H1 (cell line): Measurements from ENCODE around the gene LITAF. TPM values are rescaled to one million over a fixed set of nuclear protein-coding genes. Genes with fewer than 3 reads are reported as not detected.

Experiments used
- ATF3 ChIP-seq: IDR thresholded peaks from 2 replicates; pipeline ENCODE4 v1.6.1; 2011; ENCODE audit warnings: low read depth, mild to moderate bottlenecking, low read length; ENCODE audit not compliant: insufficient read depth
- BACH1 ChIP-seq: IDR thresholded peaks from 2 replicates; pipeline ENCODE4 v1.6.1; 2012; ENCODE audit warnings: low read length, improper control_type of control experiment
- CBX5 ChIP-seq: fragments of 300-800, 300-1000 bp; sonication (generic); IDR thresholded peaks from 2 replicates; pipeline ENCODE4 v1.7.1; 2016; ENCODE audit warnings: antibody characterized with exemption, low read length, low read depth
- CREB1 ChIP-seq: IDR thresholded peaks from 2 replicates; pipeline ENCODE4 v1.6.1; 2012; ENCODE audit warnings: inconsistent platforms
- KDM5A ChIP-seq: fragments of 200-600 bp; IDR thresholded peaks from 2 replicates; pipeline ENCODE4 v1.7.1; 2012; ENCODE audit warnings: mild to moderate bottlenecking, low read length, inconsistent platforms, mixed read lengths
- RAD21 ChIP-seq, 2 experiments: IDR thresholded peaks in 1 of 2; conservative IDR thresholded peaks in 1 of 2; 2 replicates each; pipeline ENCODE4 v1.6.1; 2011; ENCODE audit warnings: low read depth in 2 of 2, low read length in 2 of 2, improper control_type of control experiment in 1 of 2, inconsistent platforms in 1 of 2, mild to moderate bottlenecking in 1 of 2, moderate library complexity in 1 of 2
- SIX5 ChIP-seq: IDR thresholded peaks from 2 replicates; pipeline ENCODE4 v1.6.1; 2011; ENCODE audit warnings: mild to moderate bottlenecking, low read depth, low read length
- TAF7 ChIP-seq: optimal IDR thresholded peaks from 2 replicates; pipeline ENCODE3; 2011; ENCODE audit warnings: low read depth, mild to moderate bottlenecking, inconsistent platforms, low read length, moderate library complexity, borderline replicate concordance
- ZNF274 ChIP-seq: IDR thresholded peaks from 2 replicates; pipeline ENCODE4 v1.7.0; 2012; ENCODE audit warnings: low read length, borderline replicate concordance; ENCODE audit errors: extremely low read depth
- polyA plus RNA-seq, 7 experiments: library from polyadenylated mRNA; depleted of rRNA in 3 of 7; stranded (reverse) in 5 of 7; unstranded in 2 of 7; fragments of >200 nt in 5 of 7; fragments of 200-250 nt in 2 of 7; gene quantifications; 1 replicate in 5 of 7; 2 replicates in 1 of 7; 4 replicates in 1 of 7; pipeline versions ENCODE4 v1.2.1 to v1.2.3, GENCODE V29; 2011 to 2013; ENCODE audit warnings: missing spikeins in 2 of 7, mixed read lengths in 2 of 7
- total RNA-seq: library from RNA; stranded (reverse); fragmentation: NEBNext Ultra II Directional; extraction: Animal tissue kit (Norgen Biotek cat#: 25700); gene quantifications from 2 replicates; pipeline ENCODE4 v1.2.1, GENCODE V29; 2021
- TF ChIP-seq, protein P1 (sequence below): fragments of 300-600 bp; sonication (generic); IDR thresholded peaks from 2 replicates; pipeline ENCODE4 v1.7.1; 2012; ENCODE audit warnings: low read length, moderate library complexity, mild to moderate bottlenecking, inconsistent platforms; ENCODE audit not compliant: insufficient replicate concordance

Gene LITAF
- total and polyA plus RNA-seq, 2 of the 8 experiments (the other 6 are each of a cell fraction or from before 2014, with no cell fraction given) = 165 to 205 TPM

GRCh38 chr16:11612665-11613025 lies 25.9 kb upstream of the LITAF start (continued):
- TF ChIP-seq, protein P1, sequence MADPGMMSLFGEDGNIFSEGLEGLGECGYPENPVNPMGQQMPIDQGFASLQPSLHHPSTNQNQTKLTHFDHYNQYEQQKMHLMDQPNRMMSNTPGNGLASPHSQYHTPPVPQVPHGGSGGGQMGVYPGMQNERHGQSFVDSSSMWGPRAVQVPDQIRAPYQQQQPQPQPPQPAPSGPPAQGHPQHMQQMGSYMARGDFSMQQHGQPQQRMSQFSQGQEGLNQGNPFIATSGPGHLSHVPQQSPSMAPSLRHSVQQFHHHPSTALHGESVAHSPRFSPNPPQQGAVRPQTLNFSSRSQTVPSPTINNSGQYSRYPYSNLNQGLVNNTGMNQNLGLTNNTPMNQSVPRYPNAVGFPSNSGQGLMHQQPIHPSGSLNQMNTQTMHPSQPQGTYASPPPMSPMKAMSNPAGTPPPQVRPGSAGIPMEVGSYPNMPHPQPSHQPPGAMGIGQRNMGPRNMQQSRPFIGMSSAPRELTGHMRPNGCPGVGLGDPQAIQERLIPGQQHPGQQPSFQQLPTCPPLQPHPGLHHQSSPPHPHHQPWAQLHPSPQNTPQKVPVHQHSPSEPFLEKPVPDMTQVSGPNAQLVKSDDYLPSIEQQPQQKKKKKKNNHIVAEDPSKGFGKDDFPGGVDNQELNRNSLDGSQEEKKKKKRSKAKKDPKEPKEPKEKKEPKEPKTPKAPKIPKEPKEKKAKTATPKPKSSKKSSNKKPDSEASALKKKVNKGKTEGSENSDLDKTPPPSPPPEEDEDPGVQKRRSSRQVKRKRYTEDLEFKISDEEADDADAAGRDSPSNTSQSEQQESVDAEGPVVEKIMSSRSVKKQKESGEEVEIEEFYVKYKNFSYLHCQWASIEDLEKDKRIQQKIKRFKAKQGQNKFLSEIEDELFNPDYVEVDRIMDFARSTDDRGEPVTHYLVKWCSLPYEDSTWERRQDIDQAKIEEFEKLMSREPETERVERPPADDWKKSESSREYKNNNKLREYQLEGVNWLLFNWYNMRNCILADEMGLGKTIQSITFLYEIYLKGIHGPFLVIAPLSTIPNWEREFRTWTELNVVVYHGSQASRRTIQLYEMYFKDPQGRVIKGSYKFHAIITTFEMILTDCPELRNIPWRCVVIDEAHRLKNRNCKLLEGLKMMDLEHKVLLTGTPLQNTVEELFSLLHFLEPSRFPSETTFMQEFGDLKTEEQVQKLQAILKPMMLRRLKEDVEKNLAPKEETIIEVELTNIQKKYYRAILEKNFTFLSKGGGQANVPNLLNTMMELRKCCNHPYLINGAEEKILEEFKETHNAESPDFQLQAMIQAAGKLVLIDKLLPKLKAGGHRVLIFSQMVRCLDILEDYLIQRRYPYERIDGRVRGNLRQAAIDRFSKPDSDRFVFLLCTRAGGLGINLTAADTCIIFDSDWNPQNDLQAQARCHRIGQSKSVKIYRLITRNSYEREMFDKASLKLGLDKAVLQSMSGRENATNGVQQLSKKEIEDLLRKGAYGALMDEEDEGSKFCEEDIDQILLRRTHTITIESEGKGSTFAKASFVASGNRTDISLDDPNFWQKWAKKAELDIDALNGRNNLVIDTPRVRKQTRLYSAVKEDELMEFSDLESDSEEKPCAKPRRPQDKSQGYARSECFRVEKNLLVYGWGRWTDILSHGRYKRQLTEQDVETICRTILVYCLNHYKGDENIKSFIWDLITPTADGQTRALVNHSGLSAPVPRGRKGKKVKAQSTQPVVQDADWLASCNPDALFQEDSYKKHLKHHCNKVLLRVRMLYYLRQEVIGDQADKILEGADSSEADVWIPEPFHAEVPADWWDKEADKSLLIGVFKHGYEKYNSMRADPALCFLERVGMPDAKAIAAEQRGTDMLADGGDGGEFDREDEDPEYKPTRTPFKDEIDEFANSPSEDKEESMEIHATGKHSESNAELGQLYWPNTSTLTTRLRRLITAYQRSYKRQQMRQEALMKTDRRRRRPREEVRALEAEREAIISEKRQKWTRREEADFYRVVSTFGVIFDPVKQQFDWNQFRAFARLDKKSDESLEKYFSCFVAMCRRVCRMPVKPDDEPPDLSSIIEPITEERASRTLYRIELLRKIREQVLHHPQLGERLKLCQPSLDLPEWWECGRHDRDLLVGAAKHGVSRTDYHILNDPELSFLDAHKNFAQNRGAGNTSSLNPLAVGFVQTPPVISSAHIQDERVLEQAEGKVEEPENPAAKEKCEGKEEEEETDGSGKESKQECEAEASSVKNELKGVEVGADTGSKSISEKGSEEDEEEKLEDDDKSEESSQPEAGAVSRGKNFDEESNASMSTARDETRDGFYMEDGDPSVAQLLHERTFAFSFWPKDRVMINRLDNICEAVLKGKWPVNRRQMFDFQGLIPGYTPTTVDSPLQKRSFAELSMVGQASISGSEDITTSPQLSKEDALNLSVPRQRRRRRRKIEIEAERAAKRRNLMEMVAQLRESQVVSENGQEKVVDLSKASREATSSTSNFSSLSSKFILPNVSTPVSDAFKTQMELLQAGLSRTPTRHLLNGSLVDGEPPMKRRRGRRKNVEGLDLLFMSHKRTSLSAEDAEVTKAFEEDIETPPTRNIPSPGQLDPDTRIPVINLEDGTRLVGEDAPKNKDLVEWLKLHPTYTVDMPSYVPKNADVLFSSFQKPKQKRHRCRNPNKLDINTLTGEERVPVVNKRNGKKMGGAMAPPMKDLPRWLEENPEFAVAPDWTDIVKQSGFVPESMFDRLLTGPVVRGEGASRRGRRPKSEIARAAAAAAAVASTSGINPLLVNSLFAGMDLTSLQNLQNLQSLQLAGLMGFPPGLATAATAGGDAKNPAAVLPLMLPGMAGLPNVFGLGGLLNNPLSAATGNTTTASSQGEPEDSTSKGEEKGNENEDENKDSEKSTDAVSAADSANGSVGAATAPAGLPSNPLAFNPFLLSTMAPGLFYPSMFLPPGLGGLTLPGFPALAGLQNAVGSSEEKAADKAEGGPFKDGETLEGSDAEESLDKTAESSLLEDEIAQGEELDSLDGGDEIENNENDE = no peak
- TF ChIP-seq CREB1 = no peak
- no peak for TF ChIP-seq ATF3
- no peak for TF ChIP-seq RAD21 (IDR thresholded peaks at IDR 0.05 in 1 of 2, conservative IDR thresholded peaks at IDR 0.05 in 1 of 2; ENCODE audit: low read depth in 2 of 2, low read length in 2 of 2)
- no peak for TF ChIP-seq ZNF274
- TF ChIP-seq SIX5 = no peak
- TF ChIP-seq BACH1 = no peak
- no peak for TF ChIP-seq CBX5
- TF ChIP-seq TAF7 = no peak
- no peak for TF ChIP-seq KDM5A
